GM12891 (cell line): ENCODE measurements around the gene MS4A4E.

Experiments used
- PAX5 ChIP-seq: IDR thresholded peaks from 2 replicates; pipeline ENCODE4 v1.6.1; 2011; ENCODE audit warnings: low read length, moderate library complexity, mild to moderate bottlenecking; ENCODE audit not compliant: insufficient read depth, severe bottlenecking
- POLR2A ChIP-seq: IDR thresholded peaks from 2 replicates; pipeline ENCODE4 v1.6.1; 2011; ENCODE audit warnings: low read depth, low read length, control low read depth
- POLR2AphosphoS5 ChIP-seq: IDR thresholded peaks from 2 replicates; pipeline ENCODE4 v1.6.1; 2011; ENCODE audit warnings: low read depth, low read length, control low read depth
- POU2F2 ChIP-seq: IDR thresholded peaks from 2 replicates; pipeline ENCODE4 v1.6.1; 2011; ENCODE audit warnings: low read depth, mild to moderate bottlenecking, control low read depth, low read length, moderate library complexity
- SPI1 ChIP-seq: IDR thresholded peaks from 2 replicates; pipeline ENCODE4 v1.6.1; 2011; ENCODE audit warnings: low read depth, low read length, control low read depth
- TAF1 ChIP-seq: IDR thresholded peaks from 2 replicates; pipeline ENCODE4 v1.6.1; 2011; ENCODE audit warnings: low read depth, low read length, control low read depth

GRCh38 chr11:60183591-60184205 is 59.2 kb downstream of the MS4A4E start:
- no peak for TF ChIP-seq POLR2AphosphoS5
- no peak for TF ChIP-seq POLR2A
- no peak for TF ChIP-seq SPI1
- no peak for TF ChIP-seq TAF1
- TF ChIP-seq POU2F2: no peak
- no peak for TF ChIP-seq PAX5
